Measurements from ENCODE around the gene MEIOSIN.

GRCh38 chr19:45773384-45773783 is 40.1 kb downstream of the MEIOSIN start:
- TF ChIP-seq CTCF (IDR thresholded peaks at IDR 0.05) (no peak), POLR2A (IDR thresholded peaks at IDR 0.05) (no peak)
